HCT116 (cell line): ENCODE data around the gene DCAF4. TPM values are rescaled to one million over a fixed set of nuclear protein-coding genes. Genes with fewer than 3 reads are reported as not detected.

Experiments used
- ATAC-seq: fragments of 200-7000 bp; cut with Tn5 transposase; 2 replicates; pipeline ENCODE4 v1.9.1; 2020; ENCODE audit warnings: mild to moderate bottlenecking, moderate library complexity
- BruUV-seq: library from RNA; stranded (reverse); fragments of 400-500 nt; replicated peaks from 2 replicates; lab custom pipeline; 2021; lab: Mats Ljungman, UMichigan
- CTCF ChIA-PET: fragments of 300-600 bp; sonication (Branson Sonifier 250); formaldehyde crosslinking; loops from one replicate; lab custom pipeline; 2021; ENCODE audit warnings: antibody characterized with exemption; lab: Charles Lee
- POLR2A ChIA-PET: fragments of 300-600, 350-600 bp; sonication (Branson Sonifier 250); formaldehyde crosslinking; loops from one replicate; lab custom pipeline; 2021; ENCODE audit warnings: antibody characterized with exemption; lab: Charles Lee
- RAD21 ChIA-PET, 2 experiments: fragments of 300-600 bp; sonication (Branson Sonifier 250); formaldehyde crosslinking; loops; one replicate each; lab custom pipeline; 2023; ENCODE audit warnings: low total read pairs in 2 of 2; ENCODE audit not compliant: uncharacterized antibody in 2 of 2, unreplicated experiment in 2 of 2, low non-redundant PET in 1 of 2; lab: Charles Lee
- DNase-seq: peaks from one replicate; pipeline ENCODE4 v3.0.0-alpha.2; 2010; ENCODE audit warnings: low read depth, low spot score
- H2AFZ ChIP-seq: fragments of 200-600 bp; shearing (Covaris generic), sonication (generic); 2 replicates; pipeline ENCODE4 v1.6.1; 2017; ENCODE audit warnings: low read depth, mixed run types, mixed read lengths, antibody characterized with exemption, low read length; ENCODE audit not compliant: poor library complexity, severe bottlenecking
- H3K27ac ChIP-seq: 2 replicates; pipeline ENCODE4 v1.5.1; 2012; ENCODE audit warnings: low read depth, low read length
- H3K27me3 ChIP-seq: fragments of 200-600 bp; sonication (generic); 2 replicates; pipeline ENCODE4 v1.6.1; 2016; ENCODE audit warnings: mixed run types, low read length, mixed read lengths; ENCODE audit not compliant: insufficient read depth
- H3K36me3 ChIP-seq, 2 experiments: fragments of 200-500 bp in 1 of 2; fragments of 200-600 bp in 1 of 2; sonication (Bioruptor generic) in 1 of 2; sonication (generic) in 1 of 2; 2 replicates each; pipeline versions ENCODE4 v1.5.1 to v1.6.1; 2014 to 2016; ENCODE audit warnings: low read length in 2 of 2, inconsistent platforms in 1 of 2, mixed read lengths in 1 of 2, mixed run types in 1 of 2; ENCODE audit not compliant: insufficient read depth in 2 of 2, control insufficient read depth in 1 of 2
- H3K4me1 ChIP-seq, 2 experiments: fragments of 200-600 bp in 1 of 2; sonication (generic) in 1 of 2; 2 replicates each; pipeline versions ENCODE4 v1.5.1 to v1.6.1; 2012 to 2017; ENCODE audit warnings: low read length in 2 of 2, inconsistent platforms in 1 of 2, mild to moderate bottlenecking in 1 of 2, mixed read lengths in 1 of 2, mixed run types in 1 of 2, moderate library complexity in 1 of 2; ENCODE audit not compliant: insufficient read depth in 2 of 2, control insufficient read depth in 1 of 2
- H3K4me2 ChIP-seq: fragments of 200-600 bp; sonication (generic); 2 replicates; pipeline ENCODE4 v1.6.1; 2017; ENCODE audit warnings: mixed run types, low read length, mixed read lengths
- H3K4me3 ChIP-seq, 2 experiments: fragments of 200-600 bp in 1 of 2; sonication (generic) in 1 of 2; replicated peaks in 1 of 2; 2 replicates each; pipeline ENCODE4 v1.5.1; 2011 to 2016; ENCODE audit warnings: low read length in 2 of 2, control low read depth in 1 of 2, low read depth in 1 of 2, mild to moderate bottlenecking in 1 of 2, mixed read lengths in 1 of 2, mixed run types in 1 of 2
- H3K79me2 ChIP-seq: fragments of 200-600 bp; sonication (generic); 2 replicates; pipeline ENCODE4 v1.6.1; 2017; ENCODE audit warnings: mild to moderate bottlenecking, mixed run types, low read length, moderate library complexity, mixed read lengths; ENCODE audit not compliant: insufficient read depth
- H3K9ac ChIP-seq: fragments of 200-600 bp; sonication (generic); 2 replicates; pipeline ENCODE4 v1.6.1; 2016; ENCODE audit warnings: low read length, mixed read lengths
- H3K9me2 ChIP-seq: fragments of 200-600 bp; sonication (generic), shearing (Covaris generic); 2 replicates; pipeline ENCODE4 v1.6.1; 2017; ENCODE audit warnings: mixed run types, mild to moderate bottlenecking, moderate library complexity; ENCODE audit not compliant: insufficient read depth
- H3K9me3 ChIP-seq, 2 experiments: fragments of 200-500 bp in 1 of 2; fragments of 200-600 bp in 1 of 2; sonication (Bioruptor generic) in 1 of 2; sonication (generic) in 1 of 2; 2 replicates each; pipeline ENCODE4 v1.6.1; 2014 to 2017; ENCODE audit warnings: low read length in 2 of 2, mixed read lengths in 2 of 2, inconsistent platforms in 1 of 2, low read depth in 1 of 2, mild to moderate bottlenecking in 1 of 2, mixed run types in 1 of 2, moderate library complexity in 1 of 2; ENCODE audit not compliant: control insufficient read depth in 1 of 2, insufficient read depth in 1 of 2
- H4K20me1 ChIP-seq: fragments of 200-600 bp; sonication (generic), shearing (Covaris generic); 2 replicates; pipeline ENCODE4 v1.6.1; 2017; ENCODE audit warnings: mixed run types, mild to moderate bottlenecking, moderate library complexity; ENCODE audit not compliant: insufficient read depth
- CBX3 ChIP-seq: IDR thresholded peaks from 2 replicates; pipeline ENCODE4 v1.6.1; 2012; ENCODE audit warnings: low read depth
- CEBPB ChIP-seq: IDR thresholded peaks from 2 replicates; pipeline ENCODE4 v1.6.1; 2012; ENCODE audit warnings: low read depth
- EGR1 ChIP-seq: IDR thresholded peaks from 2 replicates; pipeline ENCODE4 v1.6.1; 2012; ENCODE audit warnings: low read depth
- ELF1 ChIP-seq: IDR thresholded peaks from 2 replicates; pipeline ENCODE4 v1.6.1; 2012; ENCODE audit warnings: low read depth, borderline replicate concordance
- JUND ChIP-seq: IDR thresholded peaks from 2 replicates; pipeline ENCODE4 v1.6.1; 2012
- POLR2AphosphoS5 ChIP-seq: IDR thresholded peaks from 2 replicates; pipeline ENCODE4 v1.6.1; 2011; ENCODE audit warnings: mild to moderate bottlenecking, low read depth, low read length, moderate library complexity
- RAD21 ChIP-seq: IDR thresholded peaks from 2 replicates; pipeline ENCODE4 v1.6.1; 2012; ENCODE audit warnings: low read depth, mild to moderate bottlenecking
- SIN3A ChIP-seq: IDR thresholded peaks from 2 replicates; pipeline ENCODE4 v1.6.1; 2012; ENCODE audit warnings: low read depth
- SRF ChIP-seq: IDR thresholded peaks from 2 replicates; pipeline ENCODE4 v1.6.1; 2012; ENCODE audit warnings: low read depth
- TCF7L2 ChIP-seq: IDR thresholded peaks from 2 replicates; pipeline ENCODE4 v1.7.0; 2011; ENCODE audit warnings: borderline replicate concordance, inconsistent platforms; ENCODE audit not compliant: insufficient read depth, insufficient read length; ENCODE audit errors: extremely low read depth
- YY1 ChIP-seq: IDR thresholded peaks from 2 replicates; pipeline ENCODE4 v1.6.1; 2011; ENCODE audit warnings: low read length, low read depth, moderate library complexity, mild to moderate bottlenecking; ENCODE audit not compliant: insufficient replicate concordance; ENCODE audit errors: extremely low read depth
- ZFX ChIP-seq: fragments of 450-650 bp; IDR thresholded peaks from 2 replicates; pipeline ENCODE4 v1.6.1; 2017
- ZNF274 ChIP-seq: fragments of 200-500 bp; sonication (Bioruptor generic); IDR thresholded peaks from 2 replicates; pipeline ENCODE4 v1.6.1; 2014; ENCODE audit warnings: mild to moderate bottlenecking, low read depth, low read length, inconsistent platforms
- intact Hi-C: fragments of 100-400 bp; cut with micrococcal nuclease; formaldehyde crosslinking; loops from 2 replicates; pipeline ENCODE4 v1.10.0; 2022
- total RNA-seq: library from RNA; stranded (reverse); gene quantifications from one replicate; pipeline ENCODE4 v1.2.1, GENCODE V29; 2021; ENCODE audit not compliant: unreplicated experiment
- TF ChIP-seq, protein P1 (sequence below), 3 experiments: fragments of 200-600 bp in 1 of 3; sonication (generic) in 1 of 3; IDR thresholded peaks in 2 of 3; conservative IDR thresholded peaks in 1 of 3; 2 replicates each; pipeline ENCODE4 v1.5.1; 2012 to 2017; ENCODE audit warnings: low read depth in 2 of 3, low read length in 2 of 3, antibody characterized with exemption in 1 of 3, borderline replicate concordance in 1 of 3, control low read depth in 1 of 3, mild to moderate bottlenecking in 1 of 3, mixed read lengths in 1 of 3, mixed run types in 1 of 3, moderate library complexity in 1 of 3; ENCODE audit not compliant: insufficient read depth in 1 of 3
- TF ChIP-seq, protein P2 (sequence below): IDR thresholded peaks from 2 replicates; pipeline ENCODE4 v1.6.1; 2012
- TF ChIP-seq, protein P3 (sequence below): IDR thresholded peaks from 2 replicates; pipeline ENCODE4 v1.6.1; 2012; ENCODE audit warnings: low read depth
- TF ChIP-seq, protein P4 (sequence below): IDR thresholded peaks from 2 replicates; pipeline ENCODE4 v1.6.1; 2011; ENCODE audit warnings: mild to moderate bottlenecking, low read length, moderate library complexity; ENCODE audit not compliant: insufficient replicate concordance; ENCODE audit errors: extremely low read depth

The DCAF4 gene
- total RNA-seq, 1 experiment from 2014 or later = 19.3 TPM

DNA sequence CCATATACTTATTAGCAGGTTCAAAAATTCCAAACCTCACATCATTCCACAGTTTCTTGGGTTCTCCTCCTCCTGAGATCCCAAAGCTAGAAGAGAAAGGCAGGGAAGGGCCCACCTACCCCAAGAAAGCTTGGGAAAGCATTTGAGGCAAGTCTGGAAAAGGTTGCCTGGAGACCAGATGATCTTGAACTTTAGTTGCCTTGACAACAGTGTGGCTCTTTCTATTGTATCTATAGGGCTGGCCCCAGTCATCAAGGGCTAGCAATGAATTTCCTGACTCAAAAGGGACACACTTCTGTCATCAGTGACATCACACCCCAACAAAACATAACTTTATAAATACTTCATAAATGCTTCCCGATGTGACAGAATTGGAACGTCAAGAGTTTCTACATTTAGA lies 60.6 kb downstream of the DCAF4 start:
- intact Hi-C loops = no loop called here
- ATAC-seq (no peak), DNase-seq (no peak)
- Histone ChIP-seq H3K9me2 (no peaks in the 10 kb centered on the region), H4K20me1 (no peaks in the 10 kb centered on the region), H3K27ac (no peak overlapping the region), H3K9ac (no peak overlapping the region), H3K9me3 (no peaks in the 10 kb centered on the region), H3K4me1 (no peaks in the 10 kb centered on the region), H3K27me3 (no peaks in the 10 kb centered on the region), H2AFZ (no peak overlapping the region), H3K79me2 (no peaks in the 10 kb centered on the region), H3K4me3 (no peak overlapping the region), H3K4me2 (no peak overlapping the region), H3K36me3 (no peaks in the 10 kb centered on the region)
- TF ChIP-seq ELF1 = no peak
- TF ChIP-seq SIN3A = no peak
- no peak for TF ChIP-seq YY1
- TF ChIP-seq RAD21 = no peak
- TF ChIP-seq TCF7L2 = no peak
- TF ChIP-seq ZFX = no peak
- no peak for TF ChIP-seq JUND
- no peak for TF ChIP-seq ZNF274
- TF ChIP-seq CBX3 = no peak
- TF ChIP-seq EGR1 = no peak
- no peak for TF ChIP-seq CEBPB
- TF ChIP-seq SRF = no peak
- TF ChIP-seq, protein P1, sequence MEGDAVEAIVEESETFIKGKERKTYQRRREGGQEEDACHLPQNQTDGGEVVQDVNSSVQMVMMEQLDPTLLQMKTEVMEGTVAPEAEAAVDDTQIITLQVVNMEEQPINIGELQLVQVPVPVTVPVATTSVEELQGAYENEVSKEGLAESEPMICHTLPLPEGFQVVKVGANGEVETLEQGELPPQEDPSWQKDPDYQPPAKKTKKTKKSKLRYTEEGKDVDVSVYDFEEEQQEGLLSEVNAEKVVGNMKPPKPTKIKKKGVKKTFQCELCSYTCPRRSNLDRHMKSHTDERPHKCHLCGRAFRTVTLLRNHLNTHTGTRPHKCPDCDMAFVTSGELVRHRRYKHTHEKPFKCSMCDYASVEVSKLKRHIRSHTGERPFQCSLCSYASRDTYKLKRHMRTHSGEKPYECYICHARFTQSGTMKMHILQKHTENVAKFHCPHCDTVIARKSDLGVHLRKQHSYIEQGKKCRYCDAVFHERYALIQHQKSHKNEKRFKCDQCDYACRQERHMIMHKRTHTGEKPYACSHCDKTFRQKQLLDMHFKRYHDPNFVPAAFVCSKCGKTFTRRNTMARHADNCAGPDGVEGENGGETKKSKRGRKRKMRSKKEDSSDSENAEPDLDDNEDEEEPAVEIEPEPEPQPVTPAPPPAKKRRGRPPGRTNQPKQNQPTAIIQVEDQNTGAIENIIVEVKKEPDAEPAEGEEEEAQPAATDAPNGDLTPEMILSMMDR (IDR thresholded peaks at IDR 0.05 in 2 of 3, conservative IDR thresholded peaks at IDR 0.05 in 1 of 3; ENCODE audit: borderline replicate concordance in 1 of 3, insufficient read depth in 1 of 3, low read depth in 2 of 3, low read length in 2 of 3) = no peak
- TF ChIP-seq, protein P2, sequence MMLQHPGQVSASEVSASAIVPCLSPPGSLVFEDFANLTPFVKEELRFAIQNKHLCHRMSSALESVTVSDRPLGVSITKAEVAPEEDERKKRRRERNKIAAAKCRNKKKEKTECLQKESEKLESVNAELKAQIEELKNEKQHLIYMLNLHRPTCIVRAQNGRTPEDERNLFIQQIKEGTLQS = no peak
- TF ChIP-seq, protein P3, sequence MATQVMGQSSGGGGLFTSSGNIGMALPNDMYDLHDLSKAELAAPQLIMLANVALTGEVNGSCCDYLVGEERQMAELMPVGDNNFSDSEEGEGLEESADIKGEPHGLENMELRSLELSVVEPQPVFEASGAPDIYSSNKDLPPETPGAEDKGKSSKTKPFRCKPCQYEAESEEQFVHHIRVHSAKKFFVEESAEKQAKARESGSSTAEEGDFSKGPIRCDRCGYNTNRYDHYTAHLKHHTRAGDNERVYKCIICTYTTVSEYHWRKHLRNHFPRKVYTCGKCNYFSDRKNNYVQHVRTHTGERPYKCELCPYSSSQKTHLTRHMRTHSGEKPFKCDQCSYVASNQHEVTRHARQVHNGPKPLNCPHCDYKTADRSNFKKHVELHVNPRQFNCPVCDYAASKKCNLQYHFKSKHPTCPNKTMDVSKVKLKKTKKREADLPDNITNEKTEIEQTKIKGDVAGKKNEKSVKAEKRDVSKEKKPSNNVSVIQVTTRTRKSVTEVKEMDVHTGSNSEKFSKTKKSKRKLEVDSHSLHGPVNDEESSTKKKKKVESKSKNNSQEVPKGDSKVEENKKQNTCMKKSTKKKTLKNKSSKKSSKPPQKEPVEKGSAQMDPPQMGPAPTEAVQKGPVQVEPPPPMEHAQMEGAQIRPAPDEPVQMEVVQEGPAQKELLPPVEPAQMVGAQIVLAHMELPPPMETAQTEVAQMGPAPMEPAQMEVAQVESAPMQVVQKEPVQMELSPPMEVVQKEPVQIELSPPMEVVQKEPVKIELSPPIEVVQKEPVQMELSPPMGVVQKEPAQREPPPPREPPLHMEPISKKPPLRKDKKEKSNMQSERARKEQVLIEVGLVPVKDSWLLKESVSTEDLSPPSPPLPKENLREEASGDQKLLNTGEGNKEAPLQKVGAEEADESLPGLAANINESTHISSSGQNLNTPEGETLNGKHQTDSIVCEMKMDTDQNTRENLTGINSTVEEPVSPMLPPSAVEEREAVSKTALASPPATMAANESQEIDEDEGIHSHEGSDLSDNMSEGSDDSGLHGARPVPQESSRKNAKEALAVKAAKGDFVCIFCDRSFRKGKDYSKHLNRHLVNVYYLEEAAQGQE = no peak
- TF ChIP-seq POLR2AphosphoS5 = no peak
- TF ChIP-seq, protein P4, sequence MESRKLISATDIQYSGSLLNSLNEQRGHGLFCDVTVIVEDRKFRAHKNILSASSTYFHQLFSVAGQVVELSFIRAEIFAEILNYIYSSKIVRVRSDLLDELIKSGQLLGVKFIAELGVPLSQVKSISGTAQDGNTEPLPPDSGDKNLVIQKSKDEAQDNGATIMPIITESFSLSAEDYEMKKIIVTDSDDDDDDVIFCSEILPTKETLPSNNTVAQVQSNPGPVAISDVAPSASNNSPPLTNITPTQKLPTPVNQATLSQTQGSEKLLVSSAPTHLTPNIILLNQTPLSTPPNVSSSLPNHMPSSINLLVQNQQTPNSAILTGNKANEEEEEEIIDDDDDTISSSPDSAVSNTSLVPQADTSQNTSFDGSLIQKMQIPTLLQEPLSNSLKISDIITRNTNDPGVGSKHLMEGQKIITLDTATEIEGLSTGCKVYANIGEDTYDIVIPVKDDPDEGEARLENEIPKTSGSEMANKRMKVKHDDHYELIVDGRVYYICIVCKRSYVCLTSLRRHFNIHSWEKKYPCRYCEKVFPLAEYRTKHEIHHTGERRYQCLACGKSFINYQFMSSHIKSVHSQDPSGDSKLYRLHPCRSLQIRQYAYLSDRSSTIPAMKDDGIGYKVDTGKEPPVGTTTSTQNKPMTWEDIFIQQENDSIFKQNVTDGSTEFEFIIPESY = no peak
- no TSS peak for BruUV-seq
- ChIA-PET CTCF (no interaction called here), POLR2A (no interaction called here), RAD21 (no interaction called here)
